Measurements from ENCODE around the gene DSCAM. TPM values are rescaled to one million over a fixed set of nuclear protein-coding genes. Genes with fewer than 3 reads are reported as not detected.

DSCAM gene
- total RNA-seq, 4 donors from 2014 or later: 0.03 TPM; not detected in 3

DNA sequence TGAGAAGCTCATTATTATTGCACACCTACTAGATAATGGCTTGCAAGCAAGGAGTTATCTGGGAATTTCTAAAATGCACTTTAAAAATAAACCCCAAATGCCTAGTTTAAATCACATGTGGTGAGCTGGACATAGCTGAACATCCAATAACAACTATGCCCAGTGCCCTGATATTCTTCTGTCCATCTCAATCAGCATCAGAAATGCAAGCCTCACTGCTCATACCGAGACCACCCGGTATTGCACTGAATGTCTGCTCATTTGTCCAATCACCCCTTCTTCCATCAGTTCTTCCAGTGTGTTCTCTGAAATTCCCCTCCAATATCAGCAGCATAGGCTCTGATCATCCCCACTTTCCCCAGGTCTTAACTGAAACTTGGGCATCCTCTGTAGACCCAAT is 383.8 kb downstream of the DSCAM start:
- in situ Hi-C loops (cut with MboI; ENCODE audit: low sequenced_read_pairs in 4 of 4) (loop anchor here in 1 of 4 donors (25.0 kb wide), 1 partner anchor 599 kb away; no protein-coding TSS in a partner anchor), intact Hi-C loops (cut with DNase I; ENCODE audit: low total_unique reads) (no loop called here)
- H3K27me3 ChIP-seq: no peaks in the 10 kb centered on the region
- no peaks in the 10 kb centered on the region for H3K9me3 ChIP-seq
- ATAC-seq: no peak
- H3K4me3 ChIP-seq: no peak overlapping the region
- no peak for TF ChIP-seq POLR2A (IDR thresholded peaks at IDR 0.05)
- TF ChIP-seq, protein P1, sequence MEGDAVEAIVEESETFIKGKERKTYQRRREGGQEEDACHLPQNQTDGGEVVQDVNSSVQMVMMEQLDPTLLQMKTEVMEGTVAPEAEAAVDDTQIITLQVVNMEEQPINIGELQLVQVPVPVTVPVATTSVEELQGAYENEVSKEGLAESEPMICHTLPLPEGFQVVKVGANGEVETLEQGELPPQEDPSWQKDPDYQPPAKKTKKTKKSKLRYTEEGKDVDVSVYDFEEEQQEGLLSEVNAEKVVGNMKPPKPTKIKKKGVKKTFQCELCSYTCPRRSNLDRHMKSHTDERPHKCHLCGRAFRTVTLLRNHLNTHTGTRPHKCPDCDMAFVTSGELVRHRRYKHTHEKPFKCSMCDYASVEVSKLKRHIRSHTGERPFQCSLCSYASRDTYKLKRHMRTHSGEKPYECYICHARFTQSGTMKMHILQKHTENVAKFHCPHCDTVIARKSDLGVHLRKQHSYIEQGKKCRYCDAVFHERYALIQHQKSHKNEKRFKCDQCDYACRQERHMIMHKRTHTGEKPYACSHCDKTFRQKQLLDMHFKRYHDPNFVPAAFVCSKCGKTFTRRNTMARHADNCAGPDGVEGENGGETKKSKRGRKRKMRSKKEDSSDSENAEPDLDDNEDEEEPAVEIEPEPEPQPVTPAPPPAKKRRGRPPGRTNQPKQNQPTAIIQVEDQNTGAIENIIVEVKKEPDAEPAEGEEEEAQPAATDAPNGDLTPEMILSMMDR (IDR thresholded peaks at IDR 0.05 in 4 of 5, conservative IDR thresholded peaks at IDR 0.05 in 1 of 5): no peak
- no peak overlapping the region for H3K27ac ChIP-seq
- H3K4me1 ChIP-seq: no peaks in the 10 kb centered on the region
- DNase-seq: no peak
- no peaks in the 10 kb centered on the region for H3K36me3 ChIP-seq

- Histone ChIP-seq H3K27me3 (no peaks in the 10 kb centered on the region), H3K9me3 (no peaks in the 10 kb centered on the region), H3K27ac (no peak overlapping the region), H3K36me3 (no peaks in the 10 kb centered on the region), H3K4me1 (no peaks in the 10 kb centered on the region), H3K4me3 (no peak overlapping the region)
- DNase-seq: no peak
- TF ChIP-seq POLR2A (IDR thresholded peaks at IDR 0.05): no peak
- TF ChIP-seq, protein P1 (IDR thresholded peaks at IDR 0.05 in 4 of 5, conservative IDR thresholded peaks at IDR 0.05 in 1 of 5): no peak
- ATAC-seq: no peak
- in situ Hi-C loops (cut with MboI; ENCODE audit: low sequenced_read_pairs in 4 of 4): loop anchor here in 1 of 4 donors (25.0 kb wide), 1 partner anchor 601 kb away; no protein-coding TSS in a partner anchor
- intact Hi-C loops (cut with DNase I; ENCODE audit: low total_unique reads): no loop called here
Measured at GRCh38 chr21:40461008-40461407, 385.9 kb downstream of the DSCAM start.

DNA sequence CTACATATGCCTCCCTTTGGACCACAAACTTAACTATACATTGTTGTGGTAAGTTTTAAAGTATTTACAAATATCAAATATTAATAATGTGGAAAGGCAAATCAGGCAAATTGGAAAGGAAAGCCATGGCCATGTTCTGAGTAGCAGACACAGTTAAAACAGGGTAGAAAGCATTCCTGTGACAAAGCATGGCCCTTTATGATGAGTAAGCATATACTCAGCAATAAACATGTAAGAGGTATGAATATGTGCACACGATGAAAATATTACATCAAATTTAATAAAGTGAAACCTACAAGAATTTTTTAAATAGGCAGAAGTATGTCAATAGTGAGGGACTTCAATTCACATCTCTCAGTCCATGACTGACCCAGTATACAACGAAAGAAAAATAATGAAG is 389.2 kb downstream of the DSCAM start:
- in situ Hi-C loops (cut with MboI; ENCODE audit: low sequenced_read_pairs in 4 of 4) (loop anchor here in 1 of 4 donors (25.0 kb wide), 1 partner anchor 605 kb away; no protein-coding TSS in a partner anchor), intact Hi-C loops (cut with DNase I; ENCODE audit: low total_unique reads) (no loop called here)
- DNase-seq (no peak), ATAC-seq (no peak)
- Histone ChIP-seq H3K9me3 (no peaks in the 10 kb centered on the region), H3K27ac (no peak overlapping the region), H3K27me3 (no peaks in the 10 kb centered on the region), H3K36me3 (no peaks in the 10 kb centered on the region), H3K4me3 (no peak overlapping the region), H3K4me1 (no peaks in the 10 kb centered on the region)
- TF ChIP-seq POLR2A (IDR thresholded peaks at IDR 0.05): no peak
- TF ChIP-seq, protein P1 (IDR thresholded peaks at IDR 0.05 in 4 of 5, conservative IDR thresholded peaks at IDR 0.05 in 1 of 5): no peak

DNA sequence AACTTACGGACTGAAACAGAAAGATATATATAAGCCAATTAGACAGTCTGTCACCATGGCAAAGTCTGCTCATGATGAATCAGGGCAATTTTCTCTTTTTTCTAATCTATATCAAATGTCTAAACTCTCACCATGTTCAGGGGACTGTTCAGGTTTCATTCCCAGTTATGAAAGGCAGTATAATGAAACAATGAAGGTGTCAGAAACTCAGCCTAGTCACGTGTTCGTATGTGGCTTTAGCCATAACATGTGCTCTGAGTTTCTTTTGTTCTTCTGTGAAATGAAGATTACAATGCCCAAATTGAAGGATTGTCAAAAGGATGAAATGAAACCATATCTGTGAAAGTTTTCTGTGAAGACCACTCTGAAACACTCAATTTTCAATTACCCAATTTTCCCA is 392.9 kb downstream of the DSCAM start:
- Histone ChIP-seq H3K36me3 (no peaks in the 10 kb centered on the region), H3K27ac (no peak overlapping the region), H3K27me3 (no peaks in the 10 kb centered on the region), H3K4me1 (no peaks in the 10 kb centered on the region), H3K4me3 (no peak overlapping the region), H3K9me3 (no peaks in the 10 kb centered on the region)
- DNase-seq (no peak), ATAC-seq (no peak)
- TF ChIP-seq, protein P1 (IDR thresholded peaks at IDR 0.05 in 4 of 5, conservative IDR thresholded peaks at IDR 0.05 in 1 of 5): no peak
- TF ChIP-seq POLR2A (IDR thresholded peaks at IDR 0.05): no peak
- in situ Hi-C loops (cut with MboI; ENCODE audit: low sequenced_read_pairs in 4 of 4) (loop anchor here in 1 of 4 donors (25.0 kb wide), 1 partner anchor 608 kb away; no protein-coding TSS in a partner anchor), intact Hi-C loops (cut with DNase I; ENCODE audit: low total_unique reads) (no loop called here)

DNA sequence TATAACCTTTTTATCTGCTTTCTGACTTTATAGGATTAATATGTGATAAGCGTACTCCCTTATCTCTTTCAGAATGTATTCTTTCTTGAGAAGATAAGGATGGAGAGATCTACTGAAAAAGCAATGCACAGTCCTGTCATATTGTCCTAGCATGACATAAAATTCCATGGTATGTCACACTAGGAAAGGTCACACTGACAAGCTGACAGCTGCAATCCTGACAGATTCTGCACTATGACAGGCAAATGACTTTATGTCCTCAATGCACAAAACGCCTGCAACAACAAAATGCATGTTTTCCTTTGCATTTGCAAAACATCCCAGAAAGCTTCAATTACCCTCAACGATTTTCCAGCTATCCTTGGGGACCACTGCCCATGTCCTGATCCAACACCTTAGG is 393.8 kb downstream of the DSCAM start:
- in situ Hi-C loops (cut with MboI; ENCODE audit: low sequenced_read_pairs in 4 of 4): loop anchor here in 1 of 4 donors (25.0 kb wide), 1 partner anchor 609 kb away; no protein-coding TSS in a partner anchor
- Histone ChIP-seq H3K4me1 (no peaks in the 10 kb centered on the region), H3K27ac (no peak overlapping the region), H3K4me3 (no peak overlapping the region), H3K27me3 (no peaks in the 10 kb centered on the region), H3K9me3 (no peaks in the 10 kb centered on the region), H3K36me3 (no peaks in the 10 kb centered on the region)
- no peak for TF ChIP-seq POLR2A (IDR thresholded peaks at IDR 0.05)
- TF ChIP-seq, protein P1 (IDR thresholded peaks at IDR 0.05 in 4 of 5, conservative IDR thresholded peaks at IDR 0.05 in 1 of 5): no peak
- ATAC-seq: no peak
- no peak for DNase-seq
- intact Hi-C loops (cut with DNase I; ENCODE audit: low total_unique reads): no loop called here
